Measurements from ENCODE around the gene FNIP1. TPM values are rescaled to one million over a fixed set of nuclear protein-coding genes. Genes with fewer than 3 reads are reported as not detected.

Gene FNIP1
- total RNA-seq, 1 experiment from 2014 or later: 14.9 TPM

Other genes starting within 250 kb of the FNIP1 start
- 5.4 and 23.6 TPM in 2 replicates for gene RAPGEF6, start 161.8 kb downstream of the FNIP1 start, total RNA-seq (2014; rRNA removed; shearing (Covaris generic); ENCODE audit: low replicate concordance)
- gene MEIKIN, start 148.6 kb upstream of the FNIP1 start, total RNA-seq (2014; rRNA removed; shearing (Covaris generic); ENCODE audit: low replicate concordance): not detected in 2 replicates
- gene ACSL6, start 214.6 kb upstream of the FNIP1 start, total RNA-seq (2014; rRNA removed; shearing (Covaris generic); ENCODE audit: low replicate concordance): 1.1 TPM in 1 of 2 replicates, not detected in the other